HG03159 (cell line): ENCODE results near the gene EEF1E1.

Source experiments
- ATAC-seq: cut with Tn5 transposase; IDR thresholded peaks from one replicate; pipeline ENCODE4 v1.9.1; 2021; ENCODE audit warnings: mild to moderate bottlenecking, moderate library complexity; ENCODE audit not compliant: unreplicated experiment

The EEF1E1 gene

GRCh38 chr6:8088886-8089285, 13.5 kb downstream of the EEF1E1 start:
- ATAC-seq: no peak

DNA sequence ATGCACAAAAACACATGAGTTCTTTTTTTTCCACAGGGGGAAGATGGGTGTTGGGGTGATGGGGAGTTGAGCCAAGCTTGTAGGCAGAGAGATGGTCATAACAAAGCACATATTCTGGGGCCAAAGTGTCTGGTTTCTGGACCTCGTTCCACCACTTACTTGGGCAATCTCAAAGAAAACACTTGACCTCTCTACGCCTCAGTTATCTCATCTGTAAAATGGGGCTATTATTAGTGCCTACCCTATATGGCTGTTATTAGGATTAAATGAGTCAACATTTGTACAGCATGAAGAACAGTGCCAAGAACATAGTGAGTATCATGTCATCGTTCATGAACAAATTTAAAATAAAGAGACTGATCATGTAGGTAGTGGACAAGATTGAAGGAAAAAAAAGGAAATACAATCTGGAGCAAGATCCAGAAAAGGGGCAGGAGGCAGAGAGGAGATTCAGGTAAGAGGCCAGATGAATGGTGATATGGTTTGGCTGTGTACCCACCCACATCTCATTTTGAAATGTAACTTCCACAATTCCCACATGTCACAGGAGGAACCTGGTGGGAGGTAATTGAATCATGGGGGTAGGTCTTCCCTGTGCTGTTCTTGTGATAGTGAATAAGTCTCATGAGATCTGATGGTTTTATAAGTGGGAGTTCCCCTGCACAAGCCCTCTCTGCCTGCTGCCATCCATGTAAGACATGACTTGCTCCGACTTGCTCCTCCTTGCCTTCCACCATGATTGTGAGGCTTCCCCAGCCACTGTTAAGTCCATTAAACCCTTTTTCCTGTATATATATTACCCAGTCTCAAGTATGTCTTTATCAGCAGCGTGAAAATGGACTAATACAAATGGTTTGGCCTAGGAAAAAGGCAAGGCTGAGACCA, 14.2 kb downstream of the EEF1E1 start:
- no peak for ATAC-seq

GRCh38 chr6:8086755-8087306, 15.5 kb downstream of the EEF1E1 start:
- ATAC-seq: no peak

DNA sequence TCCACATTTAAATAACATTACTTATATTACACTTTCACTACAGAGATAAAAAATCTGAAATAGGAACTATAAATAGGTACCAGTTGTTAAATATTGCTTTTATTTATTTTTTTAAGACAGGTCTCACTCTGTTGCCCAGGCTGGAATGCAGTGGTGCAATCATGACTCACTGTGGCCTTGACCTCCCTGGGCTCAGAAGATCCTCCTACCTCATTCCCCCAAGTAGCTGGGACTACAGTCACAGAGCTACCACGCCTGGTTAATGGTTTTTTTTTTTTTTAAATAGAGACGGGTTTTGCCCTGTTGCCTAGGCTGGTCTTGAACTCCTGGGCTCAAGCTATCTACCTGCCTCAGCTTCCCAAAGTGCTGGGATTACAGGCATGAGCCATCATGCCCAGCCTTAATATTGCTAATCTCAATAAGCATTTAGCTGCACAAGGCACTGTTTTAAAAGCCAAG, 17.3 kb downstream of the EEF1E1 start:
- ATAC-seq: no peak

GRCh38 chr6:8084586-8084985, 17.8 kb downstream of the EEF1E1 start:
- ATAC-seq: no peak

- ATAC-seq: no peak
Measured at GRCh38 chr6:8082954-8083858, 19.1 kb downstream of the EEF1E1 start.

GRCh38 chr6:8082572-8082953, 19.8 kb downstream of the EEF1E1 start:
- ATAC-seq: no peak

DNA sequence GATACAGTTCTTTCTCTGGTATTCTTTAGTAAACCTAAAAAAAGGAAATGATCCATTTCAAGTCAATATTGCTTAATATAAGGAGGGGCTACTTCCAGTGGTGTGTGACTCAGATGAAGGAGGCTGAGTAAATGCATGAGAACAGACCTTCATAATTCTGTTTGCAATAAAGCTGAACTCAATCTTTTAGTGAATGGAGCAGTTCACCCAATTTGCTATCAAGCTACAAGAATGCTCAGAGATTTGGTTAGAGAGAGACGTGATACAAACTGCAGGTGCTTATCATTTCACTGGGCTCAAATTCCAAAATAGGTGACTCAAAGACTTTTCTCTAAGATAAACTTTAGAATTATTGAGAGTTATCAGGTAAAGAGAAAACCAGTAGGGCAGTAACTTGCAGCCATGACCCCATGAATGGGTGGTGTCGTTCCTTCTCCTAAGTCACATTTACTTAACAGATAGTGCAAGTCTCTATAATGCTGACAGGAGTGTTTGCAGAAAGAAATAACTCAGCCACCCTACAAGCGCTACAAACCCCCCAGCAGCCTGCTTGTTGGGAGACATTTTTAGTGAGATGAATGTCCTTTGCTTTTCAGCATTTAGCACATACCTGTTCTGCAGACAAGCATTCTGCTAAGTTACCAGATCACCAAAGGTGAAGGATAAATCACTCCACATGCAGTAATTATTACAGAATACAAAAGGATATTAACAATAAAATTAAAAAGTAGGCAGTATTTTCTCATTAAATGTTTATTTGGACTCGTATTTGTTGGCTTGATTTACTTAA, 21.8 kb downstream of the EEF1E1 start:
- ATAC-seq: no peak

DNA sequence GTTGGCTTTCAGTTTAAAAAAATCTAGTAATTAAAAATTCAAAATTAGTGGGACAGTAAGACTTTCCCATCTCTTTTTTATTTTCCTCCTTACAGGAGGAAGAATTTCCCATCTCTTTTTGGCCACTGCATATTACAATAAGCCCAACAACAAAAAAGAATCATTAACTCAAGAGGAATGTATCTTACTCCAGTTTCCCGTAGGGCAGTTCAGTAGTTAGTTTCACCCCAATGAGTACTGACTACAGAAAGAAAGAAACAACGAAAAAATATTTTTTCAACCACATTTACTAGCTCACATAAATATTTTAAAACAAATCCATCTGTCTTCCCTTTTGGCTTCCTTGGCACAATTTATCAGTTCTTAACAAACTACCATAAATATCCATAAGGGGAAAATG, 23.2 kb downstream of the EEF1E1 start:
- ATAC-seq: no peak

- ATAC-seq: no peak
Measured at GRCh38 chr6:8077991-8078390, 24.4 kb downstream of the EEF1E1 start.

DNA sequence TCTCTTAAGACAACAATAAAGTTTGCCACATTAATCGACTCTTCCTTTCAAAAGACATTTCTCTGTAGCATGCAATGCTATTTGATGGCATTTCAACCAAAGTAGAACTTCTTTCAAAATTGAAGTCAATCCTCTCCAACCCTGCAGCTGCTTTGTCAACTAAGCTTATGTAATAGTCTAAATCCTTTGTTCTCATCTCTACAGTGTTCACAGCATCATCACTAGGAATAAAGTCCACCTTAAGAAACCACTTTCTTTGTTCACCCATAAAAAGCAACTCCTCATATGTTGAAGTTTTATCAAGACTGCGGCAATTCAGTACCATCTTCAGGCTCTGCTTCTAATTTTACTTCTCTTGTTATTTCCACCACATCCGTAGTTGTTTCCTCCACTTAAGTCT, 26.6 kb downstream of the EEF1E1 start:
- ATAC-seq: no peak

DNA sequence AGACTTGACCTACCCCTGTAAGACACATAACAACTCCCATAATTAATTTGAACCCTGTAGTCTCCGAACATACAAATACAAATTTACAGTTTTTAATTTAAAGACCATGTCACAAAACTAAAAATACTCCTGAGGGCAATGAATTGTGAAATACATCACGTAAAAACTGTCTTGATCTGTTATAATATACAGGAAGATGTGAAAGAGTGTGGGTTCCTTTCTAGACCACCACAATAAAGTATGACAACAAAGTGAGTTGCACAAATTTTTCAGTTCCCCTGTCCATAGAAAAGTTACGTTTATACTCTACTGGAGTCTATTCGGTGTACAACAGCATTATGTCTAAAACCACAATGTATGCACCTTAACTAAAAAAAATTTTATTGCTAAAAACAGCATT, 27.2 kb downstream of the EEF1E1 start:
- ATAC-seq: no peak

DNA sequence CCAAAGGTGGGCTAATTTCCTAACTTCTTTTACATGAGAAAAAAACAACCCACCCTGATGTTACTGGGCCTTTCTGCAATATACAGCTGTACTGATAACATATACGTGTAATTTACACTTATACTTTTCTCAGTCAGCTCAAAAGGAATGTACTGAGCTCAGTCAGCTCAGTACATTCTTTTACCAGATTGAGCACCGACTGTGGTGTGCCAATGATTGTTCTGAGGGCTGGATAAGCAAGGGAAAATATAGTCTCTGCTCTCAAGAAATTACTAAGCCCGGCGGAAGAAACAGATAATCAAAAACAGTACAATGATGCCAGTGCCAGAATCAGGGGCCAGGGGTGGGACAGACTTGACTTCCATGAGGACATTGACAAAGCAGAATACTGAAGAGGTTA, 28.1 kb downstream of the EEF1E1 start:
- ATAC-seq: no peak

DNA sequence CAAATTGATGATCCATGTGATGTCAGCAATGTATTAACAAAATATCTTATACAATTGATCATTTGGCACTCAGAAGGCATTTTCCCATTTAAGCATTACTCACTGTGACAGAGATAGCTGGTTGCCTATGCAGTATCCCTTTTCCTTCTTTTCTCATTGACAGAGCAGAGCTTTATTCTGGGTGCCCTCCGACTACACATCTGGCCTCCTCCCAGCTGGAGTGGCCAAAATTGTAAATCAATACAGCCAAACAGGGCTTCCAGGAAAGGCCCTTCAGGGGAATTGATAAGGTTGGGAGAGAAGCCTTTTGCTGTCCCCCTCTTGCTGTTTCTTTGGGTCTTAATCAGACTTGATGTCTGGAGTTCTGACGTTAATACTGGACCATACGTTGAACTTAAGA, 28.6 kb downstream of the EEF1E1 start:
- ATAC-seq: no peak

GRCh38 chr6:8070718-8071117, 31.6 kb downstream of the EEF1E1 start:
- ATAC-seq: no peak

GRCh38 chr6:8069631-8070284, 32.6 kb downstream of the EEF1E1 start:
- ATAC-seq: no peak

DNA sequence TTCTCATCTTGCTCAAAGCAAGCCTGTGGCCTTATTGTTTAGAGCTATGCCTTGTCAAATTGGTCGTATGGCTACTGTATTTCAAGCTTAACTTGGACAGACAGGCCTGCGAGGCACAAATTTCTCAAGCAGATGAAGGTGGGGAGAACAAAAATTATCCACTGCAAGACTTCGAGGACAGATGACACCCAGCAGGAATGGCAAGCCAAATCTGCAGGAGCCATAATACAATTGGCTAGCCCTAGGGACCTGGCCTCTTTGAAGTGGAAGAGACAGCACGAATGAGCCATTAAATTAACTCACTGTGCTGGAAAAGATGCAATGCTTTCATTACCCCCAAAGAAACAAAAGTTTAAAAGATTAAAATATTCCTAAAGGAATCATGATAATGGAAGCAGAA, 33.2 kb downstream of the EEF1E1 start:
- ATAC-seq: no peak

DNA sequence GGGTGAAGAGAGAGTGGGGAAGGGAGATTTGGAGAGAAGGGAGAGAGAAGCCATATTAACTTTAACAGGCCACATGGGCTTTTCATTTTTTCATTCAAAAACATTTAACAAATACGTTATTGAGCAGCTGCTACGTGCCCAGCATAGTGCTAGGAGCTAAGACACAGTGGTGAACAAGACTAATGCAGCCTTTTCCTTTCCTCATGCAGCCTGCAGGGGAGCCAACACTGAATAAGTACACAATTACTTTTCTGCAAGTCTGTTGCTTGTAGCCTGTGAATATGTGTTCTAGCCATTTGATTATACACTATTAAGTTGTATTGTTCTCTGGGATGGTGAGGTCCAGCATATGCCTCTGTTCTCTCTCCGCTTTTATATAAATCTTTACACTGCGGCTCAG, 36.2 kb downstream of the EEF1E1 start:
- ATAC-seq: no peak

GRCh38 chr6:8065519-8065911, 36.8 kb downstream of the EEF1E1 start:
- no peak for ATAC-seq
